Measurements from ENCODE around the gene NUDCD3.
"Not testable (repeated sequence)": the region's sequence is repeated elsewhere in the genome, so short reads cannot be mapped to it uniquely, and the experiment has no call there.

Gene NUDCD3

GRCh38 chr7:44439926-44440325 is 50.5 kb downstream of the NUDCD3 start:
- Histone ChIP-seq H3K27ac (no peak overlapping the region), H3K36me3 (ENCODE audit: insufficient read depth, low read length) (peaks cover 6% of the 10 kb centered on the region; the same call in 1 of the 2 replicates)
- DNase-seq (ENCODE audit: low read depth, low spot score), result no peak

GRCh38 chr7:44438816-44439215 is 51.6 kb downstream of the NUDCD3 start:
- Histone ChIP-seq H3K9ac (ENCODE audit: insufficient read length) (no peak overlapping the region), H3K4me3 (no peak overlapping the region), H3K9me3 (ENCODE audit: low read depth, low read length) (no peaks in the 10 kb centered on the region), H3K36me3 (ENCODE audit: insufficient read depth, low read length) (peaks cover 4% of the 10 kb centered on the region; the same call in 1 of the 2 replicates), H3K27ac (no peak overlapping the region)
- no peak for DNase-seq (ENCODE audit: low read depth, low spot score)
- TF ChIP-seq FOXP2 (optimal IDR thresholded peaks at IDR 0.05; ENCODE audit: control extremely low read depth, extremely low read length, insufficient read depth) (no peak), POLR2AphosphoS5 (IDR thresholded peaks at IDR 0.05; ENCODE audit: borderline replicate concordance, low read depth, low read length) (no peak), EZH2 (IDR thresholded peaks at IDR 0.05) (no peak)

More at GRCh38 chr7:44439926-44440325, 50.5 kb downstream of the NUDCD3 start:
- Histone ChIP-seq H3K9me3 (ENCODE audit: low read depth, low read length) (no peaks in the 10 kb centered on the region), H3K9ac (ENCODE audit: insufficient read length) (no peak overlapping the region), H3K4me3 (no peak overlapping the region)
- no peak for TF ChIP-seq FOXP2 (optimal IDR thresholded peaks at IDR 0.05; ENCODE audit: control extremely low read depth, extremely low read length, insufficient read depth)
- no peak for TF ChIP-seq POLR2AphosphoS5 (IDR thresholded peaks at IDR 0.05; ENCODE audit: borderline replicate concordance, low read depth, low read length)
- no peak for TF ChIP-seq EZH2 (IDR thresholded peaks at IDR 0.05)

- no peak overlapping the region for H3K4me3 ChIP-seq
- TF ChIP-seq EZH2 (IDR thresholded peaks at IDR 0.05) (no peak), FOXP2 (optimal IDR thresholded peaks at IDR 0.05; ENCODE audit: control extremely low read depth, extremely low read length, insufficient read depth) (no peak), POLR2AphosphoS5 (IDR thresholded peaks at IDR 0.05; ENCODE audit: borderline replicate concordance, low read depth, low read length) (no peak)
- no peak overlapping the region for H3K9ac ChIP-seq (ENCODE audit: insufficient read length)
- no peaks in the 10 kb centered on the region for H3K9me3 ChIP-seq (ENCODE audit: low read depth, low read length)
- DNase-seq (ENCODE audit: low read depth, low spot score), result no peak
- H3K27ac ChIP-seq, result no peak overlapping the region
- H3K36me3 ChIP-seq (ENCODE audit: insufficient read depth, low read length), result peaks cover 10% of the 10 kb centered on the region; the same call in 1 of the 2 replicates
These were observed 56.3 kb downstream of the NUDCD3 start for GRCh38 chr7:44434201-44434600.

- no peak for DNase-seq (ENCODE audit: low read depth, low spot score)
- no peaks in the 10 kb centered on the region for H3K9me3 ChIP-seq (ENCODE audit: low read depth, low read length)
- H3K4me3 ChIP-seq, result no peak overlapping the region
- no peak for TF ChIP-seq FOXP2 (optimal IDR thresholded peaks at IDR 0.05; ENCODE audit: control extremely low read depth, extremely low read length, insufficient read depth)
- no peak for TF ChIP-seq POLR2AphosphoS5 (IDR thresholded peaks at IDR 0.05; ENCODE audit: borderline replicate concordance, low read depth, low read length)
- TF ChIP-seq EZH2 (IDR thresholded peaks at IDR 0.05), result no peak
- no peak overlapping the region for H3K9ac ChIP-seq (ENCODE audit: insufficient read length)
- no peak overlapping the region for H3K27ac ChIP-seq
- H3K36me3 ChIP-seq (ENCODE audit: insufficient read depth, low read length), result peaks cover 7% of the 10 kb centered on the region; the same call in 1 of the 2 replicates
These were observed 57.0 kb downstream of the NUDCD3 start for GRCh38 chr7:44433255-44434022.

- Histone ChIP-seq H3K4me3 (no peak overlapping the region), H3K27ac (no peak overlapping the region), H3K9me3 (ENCODE audit: low read depth, low read length) (no peaks in the 10 kb centered on the region), H3K36me3 (ENCODE audit: insufficient read depth, low read length) (peaks cover 10% of the 10 kb centered on the region), H3K9ac (ENCODE audit: insufficient read length) (no peak overlapping the region)
- no peak for TF ChIP-seq POLR2AphosphoS5 (IDR thresholded peaks at IDR 0.05; ENCODE audit: borderline replicate concordance, low read depth, low read length)
- TF ChIP-seq FOXP2 (optimal IDR thresholded peaks at IDR 0.05; ENCODE audit: control extremely low read depth, extremely low read length, insufficient read depth), result no peak
- no peak for TF ChIP-seq EZH2 (IDR thresholded peaks at IDR 0.05)
- no peak for DNase-seq (ENCODE audit: low read depth, low spot score)
These were observed 58.0 kb downstream of the NUDCD3 start for GRCh38 chr7:44432381-44432977.

GRCh38 chr7:44431091-44431608 is 59.3 kb downstream of the NUDCD3 start:
- H3K9ac ChIP-seq (ENCODE audit: insufficient read length), result no peak overlapping the region
- no peak overlapping the region for H3K27ac ChIP-seq
- H3K9me3 ChIP-seq (ENCODE audit: low read depth, low read length), result no peaks in the 10 kb centered on the region
- H3K36me3 ChIP-seq (ENCODE audit: insufficient read depth, low read length), result peaks cover 20% of the 10 kb centered on the region
- H3K4me3 ChIP-seq, result no peak overlapping the region
- DNase-seq (ENCODE audit: low read depth, low spot score), result no peak
- TF ChIP-seq EZH2 (IDR thresholded peaks at IDR 0.05), result no peak
- TF ChIP-seq FOXP2 (optimal IDR thresholded peaks at IDR 0.05; ENCODE audit: control extremely low read depth, extremely low read length, insufficient read depth), result no peak
- no peak for TF ChIP-seq POLR2AphosphoS5 (IDR thresholded peaks at IDR 0.05; ENCODE audit: borderline replicate concordance, low read depth, low read length)

GRCh38 chr7:44430054-44430453 is 60.4 kb downstream of the NUDCD3 start:
- Histone ChIP-seq H3K4me3 (no peak overlapping the region), H3K27ac (no peak overlapping the region), H3K9me3 (ENCODE audit: low read depth, low read length) (no peaks in the 10 kb centered on the region), H3K36me3 (ENCODE audit: insufficient read depth, low read length) (peaks cover 29% of the 10 kb centered on the region), H3K9ac (ENCODE audit: insufficient read length) (no peak overlapping the region)
- TF ChIP-seq EZH2 (IDR thresholded peaks at IDR 0.05) (no peak), POLR2AphosphoS5 (IDR thresholded peaks at IDR 0.05; ENCODE audit: borderline replicate concordance, low read depth, low read length) (no peak), FOXP2 (optimal IDR thresholded peaks at IDR 0.05; ENCODE audit: control extremely low read depth, extremely low read length, insufficient read depth) (no peak)
- no peak for DNase-seq (ENCODE audit: low read depth, low spot score)

- not testable (repeated sequence) for DNase-seq (ENCODE audit: low read depth, low spot score); H3K9ac ChIP-seq (ENCODE audit: insufficient read length); H3K4me3 ChIP-seq; H3K9me3 ChIP-seq (ENCODE audit: low read depth, low read length); H3K27ac ChIP-seq
- peaks cover 25% of the 10 kb centered on the region for H3K36me3 ChIP-seq (ENCODE audit: insufficient read depth, low read length)
These were observed 65.7 kb downstream of the NUDCD3 start for GRCh38 chr7:44424762-44425161.
